Measurements from ENCODE around the gene ZDHHC23. TPM values are rescaled to one million over a fixed set of nuclear protein-coding genes. Genes with fewer than 3 reads are reported as not detected.

The ZDHHC23 gene, protein sequence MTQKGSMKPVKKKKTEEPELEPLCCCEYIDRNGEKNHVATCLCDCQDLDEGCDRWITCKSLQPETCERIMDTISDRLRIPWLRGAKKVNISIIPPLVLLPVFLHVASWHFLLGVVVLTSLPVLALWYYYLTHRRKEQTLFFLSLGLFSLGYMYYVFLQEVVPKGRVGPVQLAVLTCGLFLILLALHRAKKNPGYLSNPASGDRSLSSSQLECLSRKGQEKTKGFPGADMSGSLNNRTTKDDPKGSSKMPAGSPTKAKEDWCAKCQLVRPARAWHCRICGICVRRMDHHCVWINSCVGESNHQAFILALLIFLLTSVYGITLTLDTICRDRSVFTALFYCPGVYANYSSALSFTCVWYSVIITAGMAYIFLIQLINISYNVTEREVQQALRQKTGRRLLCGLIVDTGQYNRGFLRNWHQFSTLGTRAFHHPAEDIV
- total RNA-seq: 3.4 TPM
- long read RNA-seq, partial matches to known transcripts: 0 of 1 reads
- long read RNA-seq, other reads (novel, unspliced or antisense): 1 of 1 reads

DNA sequence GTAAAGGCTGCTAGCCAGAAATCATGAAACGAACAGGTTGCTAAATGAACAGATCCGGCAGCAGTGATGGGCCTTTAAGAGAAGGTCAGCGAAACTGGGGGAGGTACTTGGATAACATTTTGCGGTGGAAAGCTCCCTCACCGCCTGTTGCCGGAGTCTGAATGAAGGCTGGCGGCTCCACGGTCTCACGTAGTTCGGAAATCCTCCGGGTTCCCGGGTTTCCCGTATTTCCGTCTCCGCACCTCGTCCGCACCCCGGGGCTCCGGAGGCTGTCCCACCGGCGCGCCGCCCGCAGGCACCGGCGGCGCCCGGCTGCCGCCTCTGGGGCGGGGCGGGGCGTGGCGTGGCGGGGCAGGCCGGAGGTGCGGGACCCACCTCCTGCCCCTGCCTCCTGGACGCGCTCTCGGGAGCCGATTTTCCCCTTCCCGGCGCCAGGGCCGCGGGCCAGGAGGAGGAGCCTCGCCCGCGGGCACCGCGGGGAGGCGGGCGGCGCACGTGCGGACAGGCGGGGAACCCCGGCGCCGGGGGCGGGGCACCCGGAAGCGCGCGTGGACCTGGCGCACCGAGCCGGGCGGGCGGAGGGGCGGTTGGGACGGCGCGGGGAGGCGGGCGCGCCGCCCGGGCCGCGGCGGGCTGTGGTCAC is at the start of gene ZDHHC23:
Gene ZDHHC23, plus strand, starts transcription at position 642 of the 643 bp plus-strand sequence. CDS start 790 bp downstream, outside the sequence.
- intact Hi-C loops (cut with micrococcal nuclease): no loop called here
- DNase-seq (peak; percentile 87), ATAC-seq (peak; percentile 97)

DNA sequence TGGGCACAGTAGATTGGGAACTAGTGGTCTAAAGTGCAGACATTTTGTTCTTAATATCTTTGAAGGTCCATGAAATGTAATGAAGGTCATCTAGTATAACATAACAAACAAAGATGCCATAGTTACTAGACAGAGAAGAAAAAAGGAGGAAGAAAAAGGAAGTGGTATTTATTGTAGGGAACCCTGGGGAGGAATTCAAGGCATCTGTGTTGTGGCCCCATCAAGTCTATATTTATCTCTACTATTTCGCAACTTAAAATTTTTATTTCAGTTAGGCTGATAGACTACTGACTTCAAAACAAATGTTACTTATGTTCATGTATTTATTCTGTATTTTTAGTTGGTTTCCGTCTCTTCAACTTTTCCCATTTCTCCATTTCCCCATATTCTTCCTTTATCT is 48.9 kb upstream of the ZDHHC23 start:
- intact Hi-C loops (cut with micrococcal nuclease): no loop called here
- ATAC-seq (no peak), DNase-seq (no peak)

DNA sequence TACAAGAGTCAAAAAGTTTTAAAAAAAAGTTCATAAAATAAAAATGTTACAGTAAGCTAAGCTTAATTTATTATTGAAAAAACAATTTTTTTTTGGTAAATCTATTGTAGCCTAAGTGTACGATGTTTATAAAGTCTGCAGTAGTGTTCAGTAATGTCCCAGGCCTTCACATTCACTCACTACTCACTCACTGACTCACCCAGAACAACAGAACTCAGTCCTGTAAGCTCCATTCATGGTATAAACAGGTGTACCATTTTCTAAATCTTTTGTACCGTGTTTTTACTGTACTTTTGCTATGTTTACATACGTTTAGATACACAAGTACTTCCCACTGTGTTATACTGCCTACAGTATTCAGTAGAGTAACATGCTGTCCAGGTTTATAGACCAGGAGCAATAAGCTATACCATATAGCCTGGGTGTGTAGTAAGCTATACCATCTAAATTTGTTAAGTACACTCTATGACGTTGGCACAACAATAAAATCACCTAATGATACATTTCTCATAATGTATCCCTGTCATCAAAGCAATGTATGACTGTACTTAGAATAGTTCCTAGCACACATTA is 41.2 kb upstream of the ZDHHC23 start:
- ATAC-seq (no peak), DNase-seq (no peak)
- intact Hi-C loops (cut with micrococcal nuclease): no loop called here

DNA sequence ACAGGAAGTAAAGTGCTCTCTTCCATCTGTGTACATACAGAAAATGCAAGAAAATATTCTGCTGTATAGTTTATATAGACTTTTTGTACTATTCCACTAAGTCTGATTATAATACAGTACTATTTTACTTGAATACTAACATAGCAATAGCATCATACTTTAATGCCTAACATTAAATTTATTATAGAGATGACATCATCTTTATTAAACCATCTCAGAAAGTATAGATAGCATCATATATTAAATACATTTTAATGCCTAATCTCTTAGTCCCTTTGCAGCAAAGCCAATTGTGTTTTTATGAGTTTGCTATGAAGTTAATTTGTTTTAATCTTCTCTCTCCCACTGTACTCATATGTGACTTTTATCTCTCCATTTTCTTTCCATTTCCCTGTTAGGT is 39.7 kb upstream of the ZDHHC23 start:
- intact Hi-C loops (cut with micrococcal nuclease): no loop called here
- no peak for DNase-seq
- ATAC-seq: no peak

DNA sequence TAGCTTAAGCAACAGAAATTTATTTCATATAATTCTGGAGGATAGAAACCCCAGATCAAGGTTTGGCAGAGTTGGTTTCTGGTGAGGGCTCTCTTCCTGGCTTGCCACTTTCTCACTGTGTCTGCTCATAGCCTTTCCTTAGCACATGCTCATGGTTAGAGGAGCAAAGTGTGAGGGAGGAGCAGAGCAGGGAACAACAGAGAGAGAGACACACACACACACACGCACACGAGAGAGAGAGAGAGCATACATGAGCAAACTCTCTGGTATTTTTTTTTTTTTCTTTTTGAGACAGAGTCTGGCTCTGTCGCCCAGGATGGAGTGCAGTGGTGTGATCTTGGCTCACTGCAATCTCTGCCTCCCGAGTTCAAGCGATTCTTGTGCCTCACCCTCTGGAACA is 36.8 kb upstream of the ZDHHC23 start:
- intact Hi-C loops (cut with micrococcal nuclease): no loop called here
- ATAC-seq: no peak

DNA sequence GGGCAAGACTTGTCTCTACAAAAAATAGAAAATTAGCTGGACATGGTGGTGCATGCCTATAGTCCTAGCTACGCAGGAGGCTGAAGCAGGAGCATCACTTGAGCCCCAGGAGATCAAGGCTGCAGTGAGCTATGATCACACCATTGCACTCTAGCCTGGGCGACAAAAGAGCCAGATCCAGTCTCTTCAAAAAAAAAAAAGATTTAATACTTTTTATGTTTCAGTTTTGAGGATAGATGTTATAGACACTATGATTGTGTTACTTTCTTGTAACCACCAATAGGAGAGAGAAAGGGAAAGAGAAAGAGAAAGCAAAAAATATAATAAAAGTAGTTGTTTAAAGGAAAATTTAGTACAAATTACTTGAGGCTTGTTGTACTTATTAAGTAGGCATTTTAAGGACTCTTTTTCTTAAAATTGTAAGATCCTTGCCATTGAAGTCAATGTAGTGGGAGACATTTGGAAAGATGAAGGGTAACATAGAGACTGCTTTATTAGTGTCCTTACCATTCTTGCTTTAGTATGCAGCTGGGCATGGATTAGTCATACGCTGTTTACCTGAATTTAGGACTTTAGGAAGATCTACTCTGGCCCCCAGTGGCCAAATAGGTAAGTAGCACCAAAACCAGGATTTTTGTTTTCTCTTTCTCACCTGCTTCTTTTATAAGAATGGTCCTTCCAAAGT is 35.1 kb upstream of the ZDHHC23 start:
- intact Hi-C loops (cut with micrococcal nuclease): no loop called here
- ATAC-seq: peak; percentile 34
- DNase-seq: no peak

More for the DNA sequence above, 36.8 kb upstream of the ZDHHC23 start:
- no peak for DNase-seq

DNA sequence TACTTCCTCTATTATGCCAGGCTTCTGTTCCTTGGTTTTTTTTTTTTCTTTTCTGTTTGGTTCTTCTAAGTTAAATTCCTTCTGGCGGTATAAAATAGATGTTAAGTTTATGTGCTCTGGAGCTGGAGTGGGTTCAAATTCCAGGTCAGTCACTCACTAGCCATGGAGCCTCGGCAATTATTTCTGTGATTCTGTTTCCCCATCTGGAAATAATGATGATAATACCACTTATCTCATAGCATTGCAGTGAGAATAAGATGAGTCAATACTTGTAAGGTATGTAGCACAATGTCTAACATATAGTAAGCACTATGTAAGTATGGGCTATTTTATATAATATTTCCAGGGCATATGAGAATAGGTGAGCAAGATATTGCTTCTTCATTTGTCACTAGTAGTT is 33.2 kb upstream of the ZDHHC23 start:
- intact Hi-C loops (cut with micrococcal nuclease): no loop called here
- no peak for ATAC-seq

DNA sequence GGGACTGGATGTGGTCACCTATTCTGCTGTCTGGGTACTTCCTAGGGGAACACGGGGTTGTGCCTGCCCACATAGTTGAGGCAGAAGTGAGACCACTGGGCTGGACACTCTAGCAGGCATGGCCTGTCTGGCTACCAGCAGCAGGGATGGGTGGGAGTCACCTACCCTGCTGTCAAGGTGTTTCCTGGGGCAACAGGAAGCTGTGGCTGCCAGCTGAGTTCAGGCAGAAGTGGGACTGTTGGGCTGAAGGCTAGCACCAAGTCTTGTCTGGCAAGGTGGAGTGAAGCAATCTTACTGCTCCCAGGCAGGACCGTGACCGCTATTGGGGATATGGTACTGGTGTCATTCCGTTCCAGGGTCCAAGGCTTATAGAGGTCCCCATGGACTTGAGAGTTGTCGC is 20.3 kb upstream of the ZDHHC23 start:
- intact Hi-C loops (cut with micrococcal nuclease): no loop called here
- no peak for ATAC-seq
- no peak for DNase-seq

More for the DNA sequence above, 33.2 kb upstream of the ZDHHC23 start:
- DNase-seq: no peak

DNA sequence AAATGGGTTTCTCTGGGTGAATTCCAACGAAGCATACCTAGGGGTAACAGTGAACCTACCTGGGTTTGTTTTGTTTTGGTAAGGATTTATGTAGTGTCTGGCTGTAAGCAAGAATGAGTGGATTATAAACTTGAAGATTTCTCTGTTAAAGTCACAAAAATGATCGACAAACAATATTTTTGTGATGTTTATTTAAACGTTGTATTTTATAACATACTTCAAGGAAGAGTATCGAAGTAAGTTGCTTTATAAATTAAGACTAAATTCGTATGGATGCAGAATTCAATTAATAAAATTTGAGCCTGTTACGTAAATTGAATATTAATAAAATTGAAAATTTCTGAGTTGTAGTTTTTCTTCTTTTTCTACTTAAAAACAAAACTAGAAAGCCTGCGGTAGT is 982 bp upstream of the ZDHHC23 start:
- DNase-seq (no peak), ATAC-seq (no peak)
- intact Hi-C loops (cut with micrococcal nuclease): no loop called here

DNA sequence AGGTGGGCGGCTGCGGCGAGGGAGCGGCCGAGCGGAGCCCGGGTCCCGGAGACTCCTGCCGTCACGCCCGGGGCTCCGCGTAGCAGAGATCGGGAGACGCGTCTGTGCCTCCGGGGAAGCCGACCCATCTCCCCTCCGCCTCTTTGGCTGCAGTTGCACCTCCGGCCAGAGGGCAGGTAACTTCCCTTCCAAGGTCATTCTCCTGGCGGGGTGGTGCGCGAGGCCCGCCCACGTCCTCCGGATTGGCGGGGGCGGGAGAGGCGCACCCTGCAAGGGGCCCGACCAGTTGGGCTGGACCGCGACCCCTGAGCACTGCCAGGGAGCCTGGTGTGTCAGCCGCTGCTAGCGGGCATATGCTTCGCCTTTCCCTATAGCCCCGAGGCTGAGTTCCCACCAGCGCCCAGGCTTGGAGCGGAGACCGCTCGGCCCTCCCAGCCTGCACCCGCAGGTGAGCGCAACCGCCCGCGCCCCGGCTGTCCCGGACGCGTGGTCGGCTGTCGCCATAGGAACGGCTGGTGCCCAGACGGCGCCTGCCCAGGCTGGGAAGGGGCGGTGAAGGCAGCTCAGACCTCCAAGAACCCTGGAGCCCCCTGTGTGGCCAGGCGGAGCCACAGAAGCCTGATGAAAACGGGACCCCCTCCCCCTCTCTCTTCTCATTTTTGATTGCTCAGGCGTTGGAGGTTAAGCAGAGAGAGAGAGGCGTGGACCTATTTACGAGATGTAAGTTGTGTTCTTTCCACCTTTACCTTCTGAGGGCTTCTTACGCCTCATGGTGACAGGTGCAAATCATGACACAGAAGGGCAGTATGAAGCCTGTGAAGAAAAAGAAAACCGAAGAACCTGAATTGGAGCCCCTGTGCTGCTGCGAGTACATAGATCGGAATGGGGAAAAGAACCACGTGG is 453 bp downstream of the ZDHHC23 start:
- peak; percentile 34 for DNase-seq
- intact Hi-C loops (cut with micrococcal nuclease): no loop called here
- ATAC-seq: peak; percentile 46

DNA sequence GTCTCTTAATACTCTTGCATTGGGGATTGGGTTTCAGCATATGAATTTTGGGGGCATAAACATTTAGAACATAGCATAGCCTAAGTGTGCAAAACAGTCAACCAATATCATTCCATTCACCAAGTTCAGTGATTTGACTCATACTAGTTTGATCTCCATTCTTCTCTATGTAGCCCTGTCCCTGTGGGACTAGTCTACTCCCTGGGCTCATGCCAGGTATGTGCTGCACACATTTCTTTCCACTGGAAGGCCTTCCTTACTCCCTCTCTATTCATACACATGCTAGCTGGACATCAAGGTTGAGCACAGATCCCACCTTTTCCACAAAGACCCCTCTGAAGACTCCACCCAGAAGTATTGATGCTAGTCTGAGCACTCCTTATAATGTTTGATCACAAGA is 5.1 kb downstream of the ZDHHC23 start:
- DNase-seq (no peak), ATAC-seq (no peak)
- intact Hi-C loops (cut with micrococcal nuclease): no loop called here

DNA sequence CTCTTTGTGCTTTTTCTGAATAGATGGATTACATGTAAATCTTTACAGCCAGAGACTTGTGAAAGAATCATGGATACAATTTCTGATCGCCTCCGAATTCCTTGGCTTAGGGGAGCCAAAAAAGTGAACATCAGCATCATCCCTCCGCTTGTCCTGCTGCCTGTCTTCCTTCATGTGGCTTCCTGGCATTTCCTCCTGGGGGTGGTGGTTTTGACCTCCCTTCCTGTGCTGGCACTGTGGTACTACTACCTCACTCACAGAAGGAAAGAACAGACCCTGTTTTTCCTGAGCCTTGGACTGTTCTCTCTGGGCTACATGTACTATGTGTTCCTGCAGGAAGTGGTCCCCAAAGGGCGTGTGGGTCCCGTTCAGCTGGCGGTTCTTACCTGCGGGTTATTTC is 5.9 kb downstream of the ZDHHC23 start:
- DNase-seq (no peak), ATAC-seq (no peak)
- intact Hi-C loops (cut with micrococcal nuclease): no loop called here

DNA sequence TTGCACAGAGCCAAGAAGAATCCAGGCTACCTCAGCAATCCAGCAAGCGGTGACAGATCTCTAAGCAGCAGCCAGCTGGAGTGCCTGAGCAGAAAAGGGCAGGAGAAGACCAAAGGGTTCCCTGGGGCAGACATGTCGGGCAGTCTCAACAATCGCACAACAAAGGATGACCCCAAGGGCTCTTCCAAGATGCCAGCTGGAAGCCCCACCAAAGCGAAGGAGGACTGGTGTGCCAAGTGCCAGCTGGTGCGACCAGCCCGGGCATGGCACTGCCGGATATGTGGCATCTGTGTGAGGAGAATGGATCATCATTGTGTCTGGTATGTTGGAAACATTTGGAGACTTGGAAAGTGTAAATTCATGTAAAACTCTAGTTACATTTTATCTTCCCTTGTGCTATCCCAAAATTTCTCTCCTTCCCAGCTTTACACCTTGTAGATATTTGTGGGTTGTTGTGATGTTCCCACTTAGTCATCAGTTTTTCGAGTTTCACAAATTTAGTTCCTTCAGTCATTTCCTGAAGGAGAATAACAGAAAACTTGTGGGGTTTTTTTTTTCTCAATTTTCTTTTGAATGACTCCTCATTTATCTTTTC is 6.4 kb downstream of the ZDHHC23 start:
- ATAC-seq (no peak), DNase-seq (no peak)
- intact Hi-C loops (cut with micrococcal nuclease): no loop called here

DNA sequence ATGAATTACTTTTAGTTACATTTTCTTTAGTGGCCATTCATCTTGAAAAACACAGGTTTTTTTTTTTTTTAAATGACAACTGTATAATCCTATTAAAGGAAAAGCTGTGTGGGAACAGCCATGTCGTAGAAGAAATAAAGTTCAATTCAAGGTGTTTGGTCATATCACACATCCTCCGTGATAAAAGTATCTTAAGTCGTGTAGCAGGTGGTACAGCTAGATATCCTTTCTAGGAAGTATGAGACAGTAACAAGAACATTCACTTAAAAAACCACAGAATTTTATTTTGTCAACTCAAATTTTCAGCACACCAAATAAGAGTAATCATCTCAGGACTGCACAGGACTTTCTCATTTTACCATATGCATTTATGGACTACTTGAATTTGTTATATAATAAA is 16.1 kb downstream of the ZDHHC23 start:
- intact Hi-C loops (cut with micrococcal nuclease): no loop called here
- ATAC-seq: no peak
- DNase-seq: no peak

DNA sequence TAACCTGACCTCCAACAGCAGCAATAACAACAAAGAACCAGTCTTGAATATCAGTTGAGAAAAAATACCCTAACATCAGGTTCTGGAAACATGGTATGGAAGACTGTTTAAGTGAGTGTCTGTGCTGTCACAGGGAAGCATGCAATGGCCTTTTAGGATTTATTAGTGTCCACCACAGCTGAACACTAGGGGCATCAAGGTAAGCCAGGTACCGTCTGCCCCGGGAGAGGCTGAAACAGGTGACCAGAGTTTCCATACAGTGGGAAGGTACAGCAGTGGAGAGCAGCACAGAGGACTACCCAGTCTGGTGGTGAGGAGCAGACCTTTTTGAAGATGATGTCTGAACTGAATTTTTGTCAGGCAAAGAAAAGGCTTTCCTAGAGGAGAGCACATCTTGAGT is 18.4 kb downstream of the ZDHHC23 start:
- DNase-seq: no peak
- no peak for ATAC-seq

DNA sequence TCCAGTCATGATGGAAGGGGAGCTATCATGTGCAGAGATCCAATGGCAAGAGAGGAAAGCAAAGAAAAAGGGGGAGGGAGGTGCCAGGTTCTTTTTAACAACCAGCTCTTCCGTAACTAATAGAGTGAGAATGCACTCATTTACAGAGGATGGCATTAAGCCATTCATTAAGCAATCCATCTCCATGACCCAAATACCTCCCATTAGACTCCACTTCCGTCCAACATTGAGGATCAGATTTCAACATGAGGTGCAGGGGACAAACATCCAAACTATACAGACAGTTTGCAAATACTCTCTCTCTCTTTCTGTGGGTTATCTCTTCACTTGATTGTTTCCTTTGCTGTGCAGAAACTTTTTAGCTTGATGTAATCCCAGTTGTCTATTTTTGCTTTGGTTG is 21.2 kb downstream of the ZDHHC23 start:
- no peak for DNase-seq
- peak; percentile 61 for ATAC-seq
- intact Hi-C loops (cut with micrococcal nuclease): no loop called here

More for the DNA sequence above, 18.4 kb downstream of the ZDHHC23 start:
- intact Hi-C loops (cut with micrococcal nuclease): no loop called here

DNA sequence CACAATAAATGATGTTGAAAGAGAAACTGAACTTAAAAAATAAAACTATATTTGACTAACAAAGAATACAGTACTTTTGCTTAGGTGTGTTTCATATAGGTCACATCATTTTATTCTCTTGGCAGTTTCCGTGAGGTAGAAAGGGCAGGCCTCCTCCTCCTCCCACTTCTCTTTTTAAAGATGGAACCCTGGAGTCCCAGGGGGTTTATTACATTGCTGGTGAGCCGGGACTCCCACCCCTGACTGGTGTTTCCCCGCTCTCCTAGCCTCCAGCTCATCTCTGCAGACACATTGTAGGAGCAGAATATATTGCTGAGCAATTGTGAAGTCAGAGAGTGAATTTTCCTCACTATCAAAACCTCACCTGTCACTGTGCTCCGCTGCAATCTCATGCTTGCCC is 30.0 kb downstream of the ZDHHC23 start:
- DNase-seq (no peak), ATAC-seq (no peak)
- intact Hi-C loops (cut with micrococcal nuclease): no loop called here

DNA sequence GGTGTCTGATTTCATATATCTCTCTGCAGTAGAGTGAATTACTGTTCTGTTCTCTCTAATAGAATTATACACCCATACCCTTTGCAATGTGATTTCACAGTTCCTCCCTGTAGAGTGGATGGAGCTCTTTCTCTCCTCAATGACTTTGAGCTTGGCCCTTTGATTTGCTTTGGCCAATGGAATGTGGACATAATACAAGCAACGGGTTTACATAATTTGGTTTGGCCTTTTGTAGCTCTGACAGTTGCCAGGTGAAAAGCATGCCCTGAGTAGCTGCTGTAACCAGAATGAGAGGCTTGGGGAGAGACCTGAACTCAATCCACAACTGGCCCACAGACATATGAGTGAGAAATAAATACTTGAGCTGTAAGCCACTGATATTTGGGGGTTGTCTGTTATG is 32.1 kb downstream of the ZDHHC23 start:
- intact Hi-C loops (cut with micrococcal nuclease): no loop called here

More for the DNA sequence above, 32.1 kb downstream of the ZDHHC23 start:
- no peak for ATAC-seq
- DNase-seq: no peak

Measured in left ventricle myocardium superior (tissue), 1 donor.